AML-193 (cell line): ENCODE data around the gene TCEA2.

Experiments used
- DNase-seq, 2 experiments: peaks; one replicate each; lab custom pipeline; 2025; lab: John Stamatoyannopoulos, UW

Gene TCEA2

DNA sequence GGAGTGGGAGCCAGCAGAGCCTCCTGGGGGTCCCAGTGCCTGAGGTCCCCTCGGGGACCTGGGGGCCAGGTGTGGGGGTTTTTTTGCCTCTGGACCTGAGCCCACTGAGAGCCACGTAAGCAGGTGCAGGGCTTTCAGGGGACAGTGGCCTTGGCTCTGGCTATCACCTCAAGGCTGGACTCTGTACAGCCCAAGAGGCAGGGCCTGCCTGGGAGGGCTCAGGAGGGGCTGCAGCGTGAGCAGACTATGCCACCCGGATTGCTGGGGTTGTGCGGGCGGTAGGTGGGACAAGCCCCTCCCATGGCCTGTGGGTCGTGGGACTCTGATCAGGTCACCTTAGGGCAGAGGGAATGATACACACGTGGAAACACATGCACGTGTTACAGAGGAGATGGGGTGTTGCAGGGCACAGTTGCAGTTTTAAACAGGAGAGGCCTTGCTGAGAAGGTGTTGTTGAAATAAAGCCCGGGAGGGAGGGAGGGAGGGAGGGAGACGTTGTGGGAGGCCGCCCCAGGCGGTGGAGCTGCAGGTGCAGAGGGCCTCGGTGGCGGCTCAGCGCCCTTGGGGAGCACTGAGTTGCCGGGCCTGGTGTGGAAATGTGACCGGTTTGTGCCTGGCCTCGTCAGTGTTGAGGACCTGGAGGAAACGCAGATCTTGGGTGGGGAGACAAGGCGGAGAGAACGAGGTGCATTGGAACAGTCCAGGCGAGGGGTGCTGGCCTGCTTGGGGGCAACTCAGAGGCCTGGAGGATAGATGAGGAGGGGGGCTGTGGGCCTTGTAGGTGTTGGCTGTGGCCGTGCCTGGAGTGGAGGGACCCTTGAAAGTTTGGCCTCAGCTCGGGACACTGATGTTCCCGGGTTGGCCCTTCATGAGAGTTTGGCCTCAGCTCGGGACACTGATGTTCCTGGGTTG, 2.3 kb downstream of the TCEA2 start:
- DNase-seq = no peak

DNA sequence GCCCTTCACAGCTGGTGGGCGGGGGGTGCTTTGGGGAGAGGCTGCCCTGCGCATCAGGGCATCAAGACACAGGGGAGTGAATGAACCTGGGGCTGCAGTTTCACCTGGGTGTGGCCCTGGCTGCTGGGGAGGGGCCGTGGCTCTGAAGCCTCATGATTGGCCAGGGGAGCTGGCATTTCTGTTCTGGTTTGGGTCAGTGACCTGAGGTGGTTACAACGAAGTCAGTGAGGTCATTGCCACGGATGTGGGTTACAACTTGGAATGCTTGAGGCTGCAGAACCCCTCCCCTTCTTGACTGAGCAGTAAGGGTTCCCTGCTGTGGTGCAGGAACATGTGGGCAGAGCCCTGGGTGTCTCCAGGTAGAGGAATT, 3.0 kb downstream of the TCEA2 start:
- DNase-seq = peak; percentile 73 to 80

DNA sequence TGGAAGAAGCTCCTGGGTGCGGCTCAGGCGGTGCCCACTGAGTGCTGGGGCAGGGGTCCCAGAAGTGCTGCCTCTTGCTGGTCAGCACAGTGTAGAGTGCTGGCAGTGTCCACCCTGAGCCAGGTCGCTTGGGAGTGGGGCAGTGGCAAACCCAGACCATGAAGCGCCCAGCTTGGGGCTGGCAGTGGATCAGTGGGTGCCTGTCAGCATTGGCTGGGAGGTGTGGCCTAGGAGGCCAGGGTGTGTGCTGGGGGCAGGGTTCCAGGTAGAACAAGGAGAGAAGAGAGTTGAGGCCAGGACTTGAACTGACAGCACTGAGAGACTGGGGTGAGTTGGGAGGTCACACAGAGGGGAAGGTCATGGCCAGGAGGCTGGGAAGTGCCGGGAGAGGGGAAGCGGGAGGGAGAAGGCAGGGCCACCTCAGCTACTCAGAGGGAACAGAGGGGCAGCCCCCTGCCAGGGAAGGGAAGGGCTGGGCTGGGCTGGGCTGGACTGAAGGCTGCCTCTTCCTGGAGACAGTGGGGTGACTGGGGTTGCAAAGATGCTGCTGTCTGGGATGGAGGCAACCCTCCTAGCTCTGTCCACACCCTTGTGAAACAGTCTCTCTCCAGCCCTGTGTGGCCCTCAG, 4.1 kb downstream of the TCEA2 start:
- no peak for DNase-seq

DNA sequence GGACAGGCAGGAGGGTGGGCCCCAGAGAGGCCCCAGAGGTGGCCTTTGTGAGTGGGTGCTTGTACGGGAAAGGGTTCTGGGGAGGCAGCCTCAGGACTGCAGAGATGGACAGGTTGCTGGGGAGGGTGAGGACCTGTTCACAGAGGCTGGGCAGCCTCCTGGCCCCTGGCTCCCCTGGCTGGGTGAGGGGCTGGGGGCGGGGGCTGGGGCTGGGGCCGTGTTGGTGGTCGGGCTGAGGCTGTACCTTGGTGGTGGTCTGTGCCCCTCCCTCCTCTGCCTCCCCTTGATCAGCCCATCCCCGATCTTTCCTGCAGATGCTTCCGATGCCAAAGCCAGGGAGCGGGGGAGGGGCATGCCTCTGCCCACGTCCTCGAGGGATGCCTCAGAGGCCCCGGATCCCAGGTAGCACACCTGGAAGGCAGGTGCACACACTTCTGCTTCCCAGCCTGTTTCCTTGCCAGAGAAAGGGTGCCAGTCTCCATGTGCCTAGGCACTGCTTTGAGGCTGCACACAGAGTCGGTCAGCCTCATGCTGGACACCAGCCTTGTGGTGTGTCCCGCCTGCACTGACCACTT, 4.8 kb downstream of the TCEA2 start:
- no peak for DNase-seq

DNA sequence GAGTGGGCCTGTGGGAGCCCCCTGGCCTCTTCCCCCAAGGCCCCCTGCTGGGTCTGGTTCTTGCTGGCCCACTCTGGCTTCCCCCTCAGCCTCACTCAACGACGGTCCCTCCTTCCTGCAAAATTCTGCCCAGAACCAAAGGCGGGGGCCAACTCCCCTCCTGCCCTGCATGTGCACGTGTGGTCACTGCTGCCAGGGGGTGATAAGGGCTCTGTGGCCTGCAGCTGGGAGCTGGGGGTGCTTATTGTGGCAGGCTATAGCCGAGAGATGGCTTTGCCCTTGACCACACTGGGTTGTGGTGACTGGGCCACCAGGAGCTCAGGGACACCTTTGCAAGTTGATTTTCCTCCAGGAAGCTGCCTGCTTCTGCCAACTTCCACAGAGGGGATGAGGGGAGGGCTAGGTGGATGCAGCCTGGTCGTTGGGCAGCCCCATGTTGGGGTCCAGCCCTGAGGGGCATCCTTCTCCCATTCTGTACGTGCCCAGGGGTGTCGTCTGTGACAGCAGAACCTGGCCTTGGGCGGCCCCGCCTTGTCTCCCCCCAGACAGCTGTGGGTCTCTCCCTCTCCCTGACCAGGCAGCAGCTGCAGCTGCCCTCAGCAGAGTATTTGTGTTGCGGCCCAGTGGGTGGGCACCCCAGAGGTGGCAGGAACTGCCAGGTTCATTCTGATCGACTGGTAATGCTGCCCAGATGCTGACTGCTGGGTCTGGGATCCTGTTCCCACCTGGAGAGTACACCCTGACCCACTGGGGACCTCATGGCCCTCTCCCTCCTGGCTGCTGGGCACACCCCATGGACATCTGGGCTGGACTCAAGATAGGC, 5.6 kb downstream of the TCEA2 start:
- DNase-seq = no peak

DNA sequence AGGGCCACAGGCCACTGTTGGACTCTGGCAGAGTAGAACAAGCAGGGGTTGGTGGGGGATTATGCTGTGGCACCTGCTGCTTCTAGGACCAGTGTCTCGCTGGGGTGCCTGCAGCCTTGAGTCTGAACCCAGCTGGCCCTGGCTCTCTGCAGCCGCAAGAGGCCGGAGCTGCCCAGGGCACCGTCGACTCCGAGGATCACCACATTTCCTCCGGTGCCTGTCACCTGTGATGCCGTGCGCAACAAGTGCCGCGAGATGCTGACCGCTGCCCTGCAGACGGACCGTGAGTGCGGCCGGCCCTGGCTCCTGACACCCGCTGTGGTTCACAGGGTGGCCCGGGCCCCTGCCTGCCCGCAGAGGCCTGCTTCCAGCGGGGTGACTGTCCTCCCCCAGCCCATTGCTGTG, 6.2 kb downstream of the TCEA2 start:
- no peak for DNase-seq

DNA sequence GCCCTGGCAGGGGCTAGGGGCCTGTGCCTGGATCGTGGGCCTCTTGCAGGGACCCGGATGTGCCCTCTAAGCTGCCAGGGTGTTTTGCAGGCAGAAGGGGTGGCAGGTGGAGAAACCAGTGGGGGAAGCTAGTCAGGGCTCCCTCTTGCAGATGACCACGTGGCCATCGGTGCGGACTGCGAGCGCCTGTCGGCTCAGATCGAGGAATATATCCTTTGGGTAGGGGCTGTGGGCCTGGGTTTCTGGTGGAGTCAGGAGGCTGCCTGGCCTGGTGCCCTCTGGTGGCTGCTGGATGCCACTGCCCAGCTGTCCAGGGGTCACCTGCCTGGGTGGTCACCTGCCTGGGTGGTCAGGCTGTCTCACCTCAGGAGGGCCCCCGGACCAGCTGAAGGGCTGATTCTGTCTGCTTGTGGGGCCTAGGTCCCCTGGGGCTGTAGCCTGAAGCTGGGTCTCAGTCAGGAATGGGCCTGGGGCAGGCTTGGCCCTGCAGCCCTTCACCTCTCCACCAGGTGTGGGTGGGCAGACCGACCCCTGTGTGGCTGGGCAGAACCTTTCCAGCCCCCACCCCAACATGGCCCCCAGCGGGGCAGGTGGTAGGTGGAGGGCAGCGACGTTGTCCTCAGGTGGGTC, 6.7 kb downstream of the TCEA2 start:
- DNase-seq = peak in 1 of 2 experiments; percentile 16

DNA sequence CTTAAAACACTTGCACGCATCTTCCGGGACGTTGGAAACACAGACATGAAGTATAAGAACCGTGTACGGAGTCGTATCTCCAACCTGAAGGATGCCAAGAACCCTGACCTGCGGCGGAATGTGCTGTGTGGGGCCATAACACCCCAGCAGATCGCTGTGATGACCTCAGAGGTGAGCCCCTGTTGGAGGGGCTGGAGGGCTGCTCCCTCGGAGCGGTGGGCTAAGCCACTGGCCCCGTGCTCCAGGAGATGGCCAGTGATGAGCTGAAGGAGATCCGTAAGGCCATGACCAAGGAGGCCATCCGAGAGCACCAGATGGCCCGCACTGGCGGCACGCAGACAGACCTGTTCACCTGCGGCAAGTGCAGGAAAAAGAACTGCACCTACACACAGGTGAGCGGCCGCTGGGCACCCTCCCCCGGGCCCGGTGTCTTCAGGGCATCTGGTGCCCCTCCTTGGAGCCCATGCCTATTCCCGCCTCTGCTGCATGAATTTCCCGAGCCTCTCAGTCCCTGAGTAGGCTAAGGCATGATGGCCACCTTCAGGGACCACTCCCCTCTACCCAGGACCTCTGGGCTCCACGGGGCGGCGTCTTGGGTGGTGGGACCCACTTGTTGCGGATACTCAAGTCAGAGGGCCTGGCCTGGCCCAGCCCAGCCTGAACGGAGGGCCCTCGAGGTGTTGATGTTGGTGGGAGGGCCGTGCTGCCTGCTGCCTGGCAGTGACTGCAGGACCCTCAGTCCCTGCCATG, 7.4 kb downstream of the TCEA2 start:
- no peak for DNase-seq

DNA sequence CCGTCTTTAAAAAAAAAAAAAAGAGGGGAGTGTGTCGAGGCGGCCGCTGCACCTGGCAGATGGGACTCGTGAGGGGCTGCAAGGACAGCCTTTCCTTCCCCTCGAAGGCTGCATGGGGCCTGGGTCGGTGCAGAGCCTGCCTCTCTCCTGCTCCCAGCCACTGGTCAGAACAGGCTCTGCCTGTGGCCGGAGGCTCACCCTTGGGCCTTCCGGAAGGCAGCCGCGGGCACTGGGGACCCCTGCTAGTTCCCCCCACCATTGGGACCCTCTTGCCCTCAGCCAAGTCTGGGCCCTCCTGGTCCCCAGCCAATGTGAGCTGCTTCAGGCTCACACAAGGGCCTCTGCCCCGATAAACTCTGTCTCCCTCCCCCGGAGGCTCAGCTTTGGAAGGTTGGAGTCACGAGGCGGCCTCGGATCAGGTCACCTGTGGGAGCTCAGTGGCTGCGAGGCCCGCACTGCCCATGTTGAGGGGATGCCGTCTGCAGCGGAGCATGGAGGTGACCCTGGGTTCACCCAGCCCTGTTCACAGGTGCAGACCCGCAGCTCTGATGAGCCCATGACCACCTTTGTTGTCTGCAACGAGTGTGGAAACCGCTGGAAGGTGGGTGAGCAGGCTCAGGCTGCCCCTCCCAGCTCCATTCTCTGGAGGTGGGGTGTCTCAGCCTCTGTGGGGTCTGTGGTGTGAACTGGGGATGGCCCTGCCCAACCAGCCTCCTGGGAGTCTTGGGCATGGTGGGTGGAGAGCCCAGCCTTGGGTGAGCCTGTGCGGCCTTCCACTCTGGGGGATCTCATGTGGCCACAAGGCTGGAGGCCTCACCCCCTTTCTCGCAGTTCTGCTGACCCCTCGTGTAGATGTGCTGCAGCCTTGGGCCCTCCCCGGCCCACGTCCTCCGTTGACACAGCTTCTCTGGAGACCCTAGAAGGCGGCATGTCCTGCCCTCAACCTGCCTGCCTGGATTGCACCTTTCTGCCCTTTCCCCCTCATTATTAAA, 8.6 kb downstream of the TCEA2 start:
- DNase-seq = no peak

DNA sequence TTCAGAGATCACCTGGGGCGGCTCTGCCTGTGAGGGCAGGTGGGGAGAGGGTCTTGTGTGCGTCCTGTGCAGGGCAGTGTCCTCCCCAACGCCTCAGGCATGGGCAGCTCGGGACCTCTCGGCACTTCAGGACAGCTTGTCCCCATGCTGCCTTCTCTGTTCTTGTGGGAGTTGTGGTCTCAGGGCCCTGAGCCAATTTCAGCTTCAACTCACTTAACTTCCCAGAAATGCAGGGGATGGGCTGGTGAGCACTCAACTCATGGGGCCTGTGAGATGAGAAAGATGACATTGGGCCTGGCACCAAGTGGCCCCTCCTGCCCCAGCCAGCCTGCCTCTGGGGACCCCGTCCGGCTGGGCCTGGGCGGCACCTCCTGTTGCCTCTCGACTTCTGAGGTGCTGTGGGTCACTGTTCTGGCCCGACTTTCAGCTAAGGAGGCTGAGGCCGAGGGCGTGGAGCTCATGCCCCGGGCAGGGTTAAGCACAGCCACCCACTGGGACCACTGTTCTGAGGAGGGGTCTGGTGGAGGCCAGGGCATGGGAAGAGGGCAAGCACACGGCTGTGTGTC, 9.6 kb downstream of the TCEA2 start:
- no peak for DNase-seq

DNA sequence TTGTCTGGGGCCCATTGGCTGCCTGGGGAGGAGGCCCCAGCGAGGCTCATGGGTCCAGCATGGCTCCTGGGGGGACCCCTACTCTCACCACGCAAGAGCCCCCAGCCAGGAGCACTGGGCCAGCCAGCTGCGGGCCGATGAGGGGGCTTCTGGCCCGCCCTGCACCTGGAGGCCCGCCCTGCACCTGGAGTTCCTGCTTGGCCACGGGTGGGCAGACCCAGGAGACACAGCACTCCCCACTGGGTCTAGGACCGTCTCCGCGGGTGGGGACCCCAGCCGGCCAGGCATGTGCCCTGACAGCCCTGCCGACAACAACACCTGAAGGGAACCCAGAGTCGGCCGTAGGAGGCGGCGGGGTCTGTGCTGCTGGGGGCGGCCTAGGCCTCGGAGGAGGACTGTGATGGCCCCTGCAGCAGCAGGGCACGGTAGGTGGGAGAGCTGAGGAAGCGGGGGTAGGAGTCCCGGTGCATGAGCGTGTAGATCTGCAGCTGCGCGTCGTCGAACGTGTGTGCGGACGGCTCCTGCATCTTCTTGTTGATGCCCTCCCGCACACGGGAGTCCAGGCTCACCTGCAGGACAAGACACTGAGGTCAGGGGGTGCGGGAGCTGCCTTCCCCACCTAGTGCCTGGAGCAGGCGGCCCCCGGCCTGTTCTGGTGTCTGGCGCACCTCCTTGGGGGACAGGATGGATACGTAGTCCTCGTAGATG, 10.6 kb downstream of the TCEA2 start:
- DNase-seq = no peak

DNA sequence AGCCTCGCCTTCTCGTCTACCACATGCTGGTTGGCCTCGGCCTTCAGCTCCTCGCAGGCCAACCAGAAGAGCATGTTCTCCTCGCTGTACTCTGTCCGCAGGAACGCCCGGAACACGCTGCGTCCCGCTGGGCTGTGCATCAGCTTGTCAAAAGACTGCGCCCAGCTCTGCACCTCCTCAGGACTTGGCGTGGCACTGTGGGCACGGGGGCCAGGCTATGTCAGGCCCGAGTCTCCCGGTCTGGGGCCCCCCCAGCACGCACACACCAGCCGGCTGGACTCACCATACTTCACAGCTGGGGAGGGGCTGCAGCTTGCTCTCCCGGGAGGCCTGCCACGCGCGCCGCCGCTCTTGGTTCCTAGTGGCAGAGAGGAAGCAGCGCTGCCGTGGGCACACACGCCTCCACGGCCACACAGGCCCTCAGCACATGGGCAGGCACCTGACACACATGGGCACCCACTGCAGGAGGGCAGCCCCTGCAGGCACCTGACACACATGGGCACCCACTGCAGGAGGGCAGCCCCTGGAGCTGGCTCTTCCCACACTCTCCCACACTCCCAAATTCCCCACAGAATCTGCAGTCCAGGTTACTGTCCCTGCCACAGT, 11.3 kb downstream of the TCEA2 start:
- DNase-seq = no peak

DNA sequence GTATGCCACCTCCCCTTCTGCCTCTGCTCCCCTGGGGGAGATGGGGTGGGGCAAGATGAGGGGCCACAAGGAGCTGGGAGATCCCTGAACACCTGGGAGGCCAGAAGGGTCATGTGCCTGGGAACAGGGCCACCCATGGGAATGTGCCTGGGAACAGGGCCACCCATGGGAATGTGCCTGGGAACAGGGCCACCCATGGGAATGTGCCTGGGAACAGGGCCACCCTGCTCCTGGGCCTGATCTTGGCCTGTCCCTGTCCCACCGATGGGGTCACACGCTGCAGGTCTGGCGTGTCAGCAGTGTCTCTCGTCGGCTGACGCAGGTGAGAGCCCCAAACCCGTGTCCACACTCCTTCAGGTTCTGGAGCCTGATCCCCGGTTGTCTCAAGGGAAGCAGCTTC, 12.0 kb downstream of the TCEA2 start:
- no peak for DNase-seq

DNA sequence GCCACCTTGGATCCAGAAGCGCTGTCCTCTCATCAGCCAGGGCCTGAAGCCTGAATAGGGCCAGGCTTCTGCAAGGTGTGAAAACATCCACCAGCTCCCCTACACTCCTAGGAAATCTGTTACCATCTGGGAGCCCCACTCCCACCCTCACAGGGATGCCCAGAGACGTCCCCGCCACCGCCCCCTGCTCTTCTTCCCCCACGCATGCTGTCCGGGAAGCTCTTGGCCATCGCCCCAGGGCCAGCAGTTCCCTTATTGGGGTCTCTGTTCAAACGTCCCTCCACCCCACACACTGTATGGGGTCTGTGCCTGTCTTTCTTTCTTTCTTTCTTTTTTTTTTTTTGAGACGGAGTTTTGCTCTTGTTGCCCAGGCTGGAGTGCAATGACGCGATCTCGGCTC, 12.6 kb downstream of the TCEA2 start:
- DNase-seq = no peak

DNA sequence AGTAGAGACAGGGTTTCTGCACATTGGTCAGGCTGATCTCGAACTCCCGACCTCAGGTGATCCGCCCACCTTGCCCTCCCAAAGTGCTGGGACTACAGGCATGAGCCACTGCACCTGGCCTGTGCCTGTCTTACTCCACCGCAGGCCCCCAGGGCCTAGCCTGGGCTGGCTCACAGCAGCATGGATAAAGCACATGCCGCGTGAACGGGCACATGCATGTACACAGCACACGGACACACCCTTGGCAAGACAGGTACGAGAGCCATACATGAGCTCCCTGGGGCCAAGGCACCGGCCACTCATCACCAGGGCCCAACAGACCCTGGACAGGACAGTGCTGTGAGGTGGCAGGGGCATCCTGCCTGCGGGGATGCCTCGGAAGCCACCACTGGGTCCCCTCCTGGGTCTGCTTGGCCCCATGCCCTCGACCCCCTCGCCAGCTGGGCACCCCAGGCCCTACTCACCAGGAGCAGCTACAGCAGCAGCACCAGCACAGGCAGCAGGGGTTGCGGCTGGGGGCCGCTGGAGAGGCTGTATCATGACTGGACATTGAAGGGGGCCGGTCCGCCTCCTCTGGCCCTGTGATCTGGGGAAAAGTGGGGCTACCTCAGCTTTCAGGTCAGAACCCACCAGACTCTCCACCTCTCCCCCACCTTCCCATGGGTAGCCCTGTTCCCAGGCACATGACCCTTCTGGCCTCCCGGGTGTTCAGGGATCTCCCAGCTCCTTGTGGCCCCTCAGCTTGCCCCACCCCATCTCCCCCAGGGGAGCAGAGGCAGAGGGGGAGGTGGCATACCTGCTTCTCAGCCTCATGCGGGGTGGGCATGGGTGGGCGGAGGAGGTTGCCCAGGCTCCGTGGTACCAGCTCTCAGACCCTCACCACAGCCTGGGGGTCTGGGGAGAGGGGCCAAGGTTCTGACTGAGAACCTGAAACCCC, 13.3 kb downstream of the TCEA2 start:
- DNase-seq = no peak

DNA sequence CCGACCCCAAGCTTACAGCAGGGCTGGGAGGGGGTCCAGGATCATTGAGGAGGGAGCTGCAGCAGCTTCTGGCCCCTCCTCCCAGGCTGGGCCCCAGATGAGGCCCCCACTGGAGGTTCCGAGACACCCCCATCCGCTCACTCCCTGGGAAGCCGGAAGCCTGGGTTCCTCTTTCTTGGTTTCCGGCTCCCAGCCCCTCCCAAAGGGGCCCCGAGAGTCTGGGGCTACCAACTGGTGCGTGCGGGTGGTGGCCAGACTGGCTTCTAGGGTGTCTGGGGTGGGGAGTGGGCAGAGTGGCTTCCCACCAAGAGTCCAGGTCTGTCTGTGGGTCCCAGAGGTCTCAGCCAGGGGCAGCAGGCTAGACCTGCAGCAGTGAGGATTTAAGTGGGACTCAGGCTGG, 14.1 kb downstream of the TCEA2 start:
- DNase-seq = peak; percentile 58 to 71

DNA sequence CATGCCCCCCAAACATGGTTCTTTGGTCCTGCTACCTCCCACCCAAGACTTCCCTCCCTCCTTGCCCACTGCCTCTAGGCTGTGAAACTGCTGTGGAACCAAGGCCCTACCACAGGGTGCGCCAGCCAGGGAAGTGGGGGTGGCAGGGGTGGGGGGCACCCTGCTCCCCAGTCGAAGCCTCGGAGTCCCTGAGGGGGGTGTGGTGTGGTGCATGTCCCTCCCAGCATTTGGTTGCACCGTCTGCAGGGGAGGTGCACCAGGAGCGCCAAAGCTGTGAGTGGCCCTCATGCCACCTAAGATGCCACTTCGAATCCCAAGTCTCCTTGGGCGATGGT, 14.5 kb downstream of the TCEA2 start:
- DNase-seq = no peak
